AG04450 (cell line): ENCODE measurements around the gene GPR150. TPM values are rescaled to one million over a fixed set of nuclear protein-coding genes. Genes with fewer than 3 reads are reported as not detected.
A peak's percentile ranks its signal among the peaks of the same experiment; 100 is the strongest.

Experiments
- CTCF ChIA-PET: fragments of 300-600, 350-600 bp; formaldehyde crosslinking; extraction: SDS; loops from one replicate; lab custom pipeline; 2022; ENCODE audit warnings: antibody characterized with exemption, inconsistent platforms; lab: Charles Lee
- POLR2A ChIA-PET: fragments of 350-600 bp; formaldehyde crosslinking; extraction: SDS; loops from one replicate; lab custom pipeline; 2021; ENCODE audit warnings: antibody characterized with exemption, inconsistent platforms; lab: Yijun Ruan, JAX
- DNase-seq: peaks from one replicate; pipeline ENCODE4 v3.0.0-alpha.2; 2011; ENCODE audit warnings: low read depth, low spot score
- H3K27ac ChIP-seq: one replicate; pipeline ENCODE4 v1.5.1; 2012; ENCODE audit warnings: low read depth, low read length, control low read depth
- H3K27me3 ChIP-seq: one replicate; pipeline ENCODE4 v1.6.0; 2012; ENCODE audit warnings: low read length; ENCODE audit not compliant: control insufficient read depth, insufficient read depth
- H3K4me3 ChIP-seq: 2 replicates; pipeline ENCODE4 v1.5.1; 2011; ENCODE audit warnings: mild to moderate bottlenecking, low read depth, low read length, control low read depth
- H3K9me3 ChIP-seq: 2 replicates; pipeline ENCODE4 v1.5.1; 2012; ENCODE audit warnings: low read length; ENCODE audit not compliant: control insufficient read depth, insufficient read depth
- polyA plus RNA-seq: library from polyadenylated mRNA; depleted of rRNA; stranded (reverse); fragments of >200 nt; gene quantifications from 2 replicates; pipeline ENCODE4 v1.2.3, GENCODE V29; 2011
- TF ChIP-seq, protein P1 (sequence below): IDR thresholded peaks from 2 replicates; pipeline ENCODE4 v1.5.1; 2011; ENCODE audit warnings: low read depth, low read length, control low read depth, inconsistent platforms

Gene GPR150
- polyA plus RNA-seq, 1 experiment: 0.17 TPM

DNA sequence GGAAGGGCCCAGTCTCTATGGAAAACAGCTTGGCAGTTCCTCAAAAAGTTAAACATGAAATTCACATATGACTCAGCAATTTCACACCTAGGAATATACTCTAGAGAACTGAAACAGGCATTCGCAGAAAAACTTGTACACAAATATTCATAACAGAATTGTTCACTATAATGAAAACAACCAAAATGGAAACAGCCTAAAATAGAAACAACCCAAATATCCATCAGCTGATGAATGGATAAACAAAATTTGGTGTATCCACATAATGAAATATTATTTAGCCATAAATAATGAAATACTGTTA, 4.8 kb upstream of the GPR150 start:
- POLR2A ChIA-PET: no interaction called here
- TF ChIP-seq, protein P1, sequence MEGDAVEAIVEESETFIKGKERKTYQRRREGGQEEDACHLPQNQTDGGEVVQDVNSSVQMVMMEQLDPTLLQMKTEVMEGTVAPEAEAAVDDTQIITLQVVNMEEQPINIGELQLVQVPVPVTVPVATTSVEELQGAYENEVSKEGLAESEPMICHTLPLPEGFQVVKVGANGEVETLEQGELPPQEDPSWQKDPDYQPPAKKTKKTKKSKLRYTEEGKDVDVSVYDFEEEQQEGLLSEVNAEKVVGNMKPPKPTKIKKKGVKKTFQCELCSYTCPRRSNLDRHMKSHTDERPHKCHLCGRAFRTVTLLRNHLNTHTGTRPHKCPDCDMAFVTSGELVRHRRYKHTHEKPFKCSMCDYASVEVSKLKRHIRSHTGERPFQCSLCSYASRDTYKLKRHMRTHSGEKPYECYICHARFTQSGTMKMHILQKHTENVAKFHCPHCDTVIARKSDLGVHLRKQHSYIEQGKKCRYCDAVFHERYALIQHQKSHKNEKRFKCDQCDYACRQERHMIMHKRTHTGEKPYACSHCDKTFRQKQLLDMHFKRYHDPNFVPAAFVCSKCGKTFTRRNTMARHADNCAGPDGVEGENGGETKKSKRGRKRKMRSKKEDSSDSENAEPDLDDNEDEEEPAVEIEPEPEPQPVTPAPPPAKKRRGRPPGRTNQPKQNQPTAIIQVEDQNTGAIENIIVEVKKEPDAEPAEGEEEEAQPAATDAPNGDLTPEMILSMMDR: no peak
- CTCF ChIA-PET: no interaction called here
- no peak overlapping the region for H3K4me3 ChIP-seq
- peaks cover 6% of the 10 kb centered on the region for H3K9me3 ChIP-seq
- no peak for DNase-seq
- no peaks in the 10 kb centered on the region for H3K27me3 ChIP-seq
- no peak overlapping the region for H3K27ac ChIP-seq

DNA sequence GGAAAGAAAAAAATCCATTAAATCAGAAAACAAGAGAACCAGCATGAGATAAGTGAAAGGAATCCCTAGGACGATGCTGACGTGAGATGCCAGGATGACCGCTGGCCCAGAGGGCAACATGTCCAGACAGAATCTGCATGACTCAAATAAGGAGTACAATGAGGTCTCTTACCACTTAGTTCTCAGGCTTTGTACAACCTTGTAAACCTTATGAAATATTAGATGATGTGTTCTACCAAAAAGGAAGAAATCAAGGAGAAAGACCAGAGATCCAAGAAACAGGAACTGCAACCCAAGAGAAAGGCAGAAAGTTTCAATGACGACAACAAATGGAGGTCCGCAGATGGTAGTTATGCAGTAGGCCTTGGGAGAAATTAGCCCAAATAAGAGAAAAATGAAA, 2.8 kb upstream of the GPR150 start:
- no peak overlapping the region for H3K27ac ChIP-seq
- ChIA-PET CTCF (interaction anchor here (0.6 kb wide), 1 partner anchor 164 kb away, joined by 3 read pairs; no protein-coding TSS in a partner anchor), POLR2A (no interaction called here)
- H3K4me3 ChIP-seq: no peak overlapping the region
- DNase-seq: no peak
- peaks cover 6% of the 10 kb centered on the region for H3K9me3 ChIP-seq
- TF ChIP-seq, protein P1: no peak
- no peaks in the 10 kb centered on the region for H3K27me3 ChIP-seq

DNA sequence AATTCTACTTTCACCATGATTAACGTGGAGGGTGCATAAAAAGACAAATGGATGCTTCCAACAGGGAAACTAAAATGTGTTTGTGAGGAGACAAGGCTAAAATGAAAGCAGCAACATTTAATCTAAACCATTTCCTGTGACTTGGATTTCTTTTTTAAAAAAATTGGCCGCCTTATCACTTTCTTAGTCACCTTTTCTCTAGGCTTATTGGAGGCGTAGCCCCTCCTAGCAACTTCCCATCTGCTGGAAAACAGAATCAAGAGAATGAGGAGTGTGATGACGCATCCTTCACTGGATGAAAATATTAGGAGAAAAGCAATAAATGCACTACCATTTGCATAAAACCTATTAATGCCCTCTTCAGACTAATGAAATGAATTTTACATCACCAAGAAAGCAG, 791 bp upstream of the GPR150 start:
- Histone ChIP-seq H3K9me3 (no peaks in the 10 kb centered on the region; the same call in 1 of the 2 replicates), H3K4me3 (no peak overlapping the region), H3K27ac (no peak overlapping the region), H3K27me3 (no peaks in the 10 kb centered on the region)
- ChIA-PET POLR2A (no interaction called here), CTCF (no interaction called here)
- DNase-seq: no peak
- TF ChIP-seq, protein P1: no peak

DNA sequence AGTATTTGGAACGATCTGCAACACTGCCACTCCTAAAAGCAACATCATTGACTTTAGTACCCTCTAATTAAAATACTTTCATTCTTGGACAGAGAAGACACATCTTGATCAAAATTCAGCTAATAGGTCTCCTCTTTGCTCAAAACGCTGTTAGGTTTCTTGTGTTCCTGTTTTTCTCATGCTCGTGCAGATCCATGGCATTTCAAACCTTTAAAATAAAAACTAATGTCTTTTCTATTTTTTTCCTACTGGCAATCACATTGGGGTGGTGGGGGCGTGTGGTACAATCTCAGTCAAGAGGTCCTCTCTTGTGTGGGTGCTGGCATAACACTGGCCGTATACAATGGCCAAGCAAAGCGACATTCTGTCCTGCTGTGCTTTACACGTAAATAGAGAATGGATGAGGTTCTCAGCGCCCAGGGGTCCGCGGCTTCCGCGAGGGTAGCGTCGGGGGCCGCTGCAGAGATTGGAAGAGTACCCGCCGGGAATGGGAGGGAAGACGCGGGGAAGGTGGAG, 315 bp upstream of the GPR150 start:
- no peak for DNase-seq
- Histone ChIP-seq H3K27ac (no peak overlapping the region), H3K27me3 (no peaks in the 10 kb centered on the region), H3K4me3 (peak overlapping the region; percentile 56), H3K9me3 (no peaks in the 10 kb centered on the region; the same call in 1 of the 2 replicates)
- TF ChIP-seq, protein P1: no peak
- ChIA-PET POLR2A (no interaction called here), CTCF (no interaction called here)

DNA sequence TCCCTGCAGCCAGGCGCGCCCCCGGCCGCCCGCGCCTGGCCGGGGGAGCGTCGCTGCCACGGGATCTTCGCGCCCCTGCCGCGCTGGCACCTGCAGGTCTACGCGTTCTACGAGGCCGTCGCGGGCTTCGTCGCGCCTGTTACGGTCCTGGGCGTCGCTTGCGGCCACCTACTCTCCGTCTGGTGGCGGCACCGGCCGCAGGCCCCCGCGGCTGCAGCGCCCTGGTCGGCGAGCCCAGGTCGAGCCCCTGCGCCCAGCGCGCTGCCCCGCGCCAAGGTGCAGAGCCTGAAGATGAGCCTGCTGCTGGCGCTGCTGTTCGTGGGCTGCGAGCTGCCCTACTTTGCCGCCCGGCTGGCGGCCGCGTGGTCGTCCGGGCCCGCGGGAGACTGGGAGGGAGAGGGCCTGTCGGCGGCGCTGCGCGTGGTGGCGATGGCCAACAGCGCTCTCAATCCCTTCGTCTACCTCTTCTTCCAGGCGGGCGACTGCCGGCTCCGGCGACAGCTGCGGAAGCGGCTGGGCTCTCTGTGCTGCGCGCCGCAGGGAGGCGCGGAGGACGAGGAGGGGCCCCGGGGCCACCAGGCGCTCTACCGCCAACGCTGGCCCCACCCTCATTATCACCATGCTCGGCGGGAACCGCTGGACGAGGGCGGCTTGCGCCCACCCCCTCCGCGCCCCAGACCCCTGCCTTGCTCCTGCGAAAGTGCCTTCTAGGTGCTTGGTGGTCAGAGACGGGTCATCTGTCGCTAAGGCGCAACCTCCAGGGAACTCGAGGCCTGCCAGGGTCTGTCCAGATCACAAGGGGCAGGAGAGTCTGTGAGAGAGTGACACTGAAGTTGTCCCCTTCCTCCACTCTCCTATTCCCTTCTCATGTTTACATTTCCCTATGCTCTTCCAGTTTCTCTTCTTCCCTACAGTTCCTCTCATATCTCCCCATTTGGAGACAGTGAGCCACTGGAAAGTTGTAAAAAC, 1.3 kb downstream of the GPR150 start:
- Histone ChIP-seq H3K9me3 (no peaks in the 10 kb centered on the region), H3K27ac (no peak overlapping the region), H3K4me3 (peak overlapping the region; percentile 56), H3K27me3 (no peaks in the 10 kb centered on the region)
- TF ChIP-seq, protein P1: no peak
- DNase-seq: no peak
- POLR2A ChIA-PET: no interaction called here
- CTCF ChIA-PET: no interaction called here
